ENCODE results near the gene RPL27. TPM values are rescaled to one million over a fixed set of nuclear protein-coding genes. Genes with fewer than 3 reads are reported as not detected.

Gene RPL27
- total and polyA plus RNA-seq, 2 experiments from 2014 or later: 958 to 971 TPM

DNA sequence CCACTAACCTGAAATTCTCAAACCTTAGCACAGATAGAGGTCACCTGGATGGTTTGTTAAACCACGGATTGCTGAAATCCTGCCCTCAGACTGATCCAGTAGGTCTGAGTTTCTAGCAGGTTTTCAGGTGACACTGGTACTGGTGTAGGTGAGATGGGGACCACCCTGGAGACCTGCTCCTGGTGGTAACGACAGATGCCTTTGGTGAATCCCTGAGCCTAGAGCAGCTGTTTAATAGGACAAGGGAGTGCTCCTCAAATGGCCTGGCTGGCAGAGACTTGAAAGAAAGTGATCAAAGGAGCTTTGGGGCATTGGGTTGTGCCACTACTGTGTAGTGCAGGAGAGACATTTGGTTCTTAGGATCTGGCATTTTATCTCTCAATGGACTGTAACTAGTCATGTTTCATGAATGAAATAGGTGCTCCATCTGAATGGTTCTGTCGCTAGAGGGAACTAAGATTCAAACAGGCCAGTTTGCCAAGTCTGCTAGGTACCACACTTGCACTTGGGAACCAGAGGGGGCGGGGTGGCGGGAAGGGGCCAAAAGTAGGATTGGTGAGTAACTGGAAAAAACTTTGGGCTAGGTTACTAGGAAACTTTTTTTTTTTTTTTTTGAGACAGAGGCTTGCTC is 5.4 kb downstream of the RPL27 start:
- H3K27ac ChIP-seq: peak overlapping the region; percentile 64
- H3K4me3 ChIP-seq: no peak overlapping the region
- peaks cover 30% of the 10 kb centered on the region for H3K36me3 ChIP-seq
- TF ChIP-seq, protein P1, sequence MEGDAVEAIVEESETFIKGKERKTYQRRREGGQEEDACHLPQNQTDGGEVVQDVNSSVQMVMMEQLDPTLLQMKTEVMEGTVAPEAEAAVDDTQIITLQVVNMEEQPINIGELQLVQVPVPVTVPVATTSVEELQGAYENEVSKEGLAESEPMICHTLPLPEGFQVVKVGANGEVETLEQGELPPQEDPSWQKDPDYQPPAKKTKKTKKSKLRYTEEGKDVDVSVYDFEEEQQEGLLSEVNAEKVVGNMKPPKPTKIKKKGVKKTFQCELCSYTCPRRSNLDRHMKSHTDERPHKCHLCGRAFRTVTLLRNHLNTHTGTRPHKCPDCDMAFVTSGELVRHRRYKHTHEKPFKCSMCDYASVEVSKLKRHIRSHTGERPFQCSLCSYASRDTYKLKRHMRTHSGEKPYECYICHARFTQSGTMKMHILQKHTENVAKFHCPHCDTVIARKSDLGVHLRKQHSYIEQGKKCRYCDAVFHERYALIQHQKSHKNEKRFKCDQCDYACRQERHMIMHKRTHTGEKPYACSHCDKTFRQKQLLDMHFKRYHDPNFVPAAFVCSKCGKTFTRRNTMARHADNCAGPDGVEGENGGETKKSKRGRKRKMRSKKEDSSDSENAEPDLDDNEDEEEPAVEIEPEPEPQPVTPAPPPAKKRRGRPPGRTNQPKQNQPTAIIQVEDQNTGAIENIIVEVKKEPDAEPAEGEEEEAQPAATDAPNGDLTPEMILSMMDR (IDR thresholded peaks at IDR 0.05; ENCODE audit: low read depth, low read length): no peak
- H3K4me1 ChIP-seq (ENCODE audit: low read depth): peaks cover 8% of the 10 kb centered on the region
- H3K27me3 ChIP-seq: no peaks in the 10 kb centered on the region
- no peaks in the 10 kb centered on the region for H3K9me3 ChIP-seq (ENCODE audit: low read depth)
- peak in 1 of 2 donors; percentile 52 for DNase-seq (ENCODE audit: low read depth in 1 of 2, low spot score in 1 of 2)

DNA sequence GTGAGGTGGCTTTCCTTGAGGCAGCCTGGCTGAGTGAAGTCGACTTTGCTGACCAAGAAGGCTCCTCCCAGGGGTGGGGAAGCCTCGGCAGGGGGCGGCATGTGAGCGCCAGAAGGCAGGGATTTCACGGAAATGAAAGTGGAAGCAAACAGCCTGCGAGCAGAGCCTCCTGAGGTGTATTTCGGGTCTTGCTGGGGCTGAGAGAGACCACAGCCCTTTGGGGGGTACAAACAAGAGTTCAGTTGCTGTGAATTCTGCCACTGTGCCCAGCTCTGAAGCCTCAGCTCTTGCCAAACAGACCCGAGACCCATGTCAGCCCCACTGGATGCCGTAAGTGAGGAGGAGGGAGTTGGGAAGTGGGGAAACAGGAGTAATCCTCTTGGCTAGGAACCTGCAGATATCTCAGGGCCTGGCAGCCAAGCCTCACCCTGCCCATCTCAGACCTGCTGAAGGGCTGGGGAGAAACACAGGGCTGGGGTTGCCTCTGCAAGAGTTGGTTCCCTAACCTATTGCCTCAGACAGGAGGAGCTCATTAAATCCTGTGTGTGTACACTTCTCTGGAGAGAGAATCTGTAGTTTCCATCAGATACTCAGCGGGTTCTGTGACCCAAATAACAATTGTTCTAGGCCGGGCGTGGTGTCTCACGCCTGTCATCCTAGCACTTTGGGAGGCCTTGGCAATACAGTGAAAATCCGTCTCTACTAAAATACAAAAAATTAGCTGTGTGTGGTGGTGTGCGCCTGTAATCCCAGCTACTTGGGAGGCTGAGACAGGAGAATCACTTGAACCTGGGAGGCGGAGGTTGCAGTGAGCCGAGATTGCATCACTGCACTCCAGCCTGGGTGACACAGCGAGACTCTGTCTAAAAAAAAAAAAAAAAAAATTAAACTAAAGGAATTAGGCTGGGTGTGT is 8.7 kb downstream of the RPL27 start, which contains the start of gene IFI35:
IFI35 (plus strand) TSS at position 146 of the 913 bp plus-strand sequence; CDS start at position 310, 164 bp downstream.
- H3K4me1 ChIP-seq (ENCODE audit: low read depth): peaks cover 4% of the 10 kb centered on the region
- peak within 1 kb of the TSS; percentile 21 for H3K4me3 ChIP-seq
- TF ChIP-seq, protein P1 (IDR thresholded peaks at IDR 0.05; ENCODE audit: low read depth, low read length): peak; percentile 38
- peak within 1 kb of the TSS; percentile 74 for H3K27ac ChIP-seq
- no peaks in the 10 kb centered on the region for H3K27me3 ChIP-seq
- H3K9me3 ChIP-seq (ENCODE audit: low read depth): no peaks in the 10 kb centered on the region
- H3K36me3 ChIP-seq: peaks cover 12% of the 10 kb centered on the region
- DNase-seq (ENCODE audit: low read depth in 1 of 2, low spot score in 1 of 2): peak; percentile 72 to 90

DNA sequence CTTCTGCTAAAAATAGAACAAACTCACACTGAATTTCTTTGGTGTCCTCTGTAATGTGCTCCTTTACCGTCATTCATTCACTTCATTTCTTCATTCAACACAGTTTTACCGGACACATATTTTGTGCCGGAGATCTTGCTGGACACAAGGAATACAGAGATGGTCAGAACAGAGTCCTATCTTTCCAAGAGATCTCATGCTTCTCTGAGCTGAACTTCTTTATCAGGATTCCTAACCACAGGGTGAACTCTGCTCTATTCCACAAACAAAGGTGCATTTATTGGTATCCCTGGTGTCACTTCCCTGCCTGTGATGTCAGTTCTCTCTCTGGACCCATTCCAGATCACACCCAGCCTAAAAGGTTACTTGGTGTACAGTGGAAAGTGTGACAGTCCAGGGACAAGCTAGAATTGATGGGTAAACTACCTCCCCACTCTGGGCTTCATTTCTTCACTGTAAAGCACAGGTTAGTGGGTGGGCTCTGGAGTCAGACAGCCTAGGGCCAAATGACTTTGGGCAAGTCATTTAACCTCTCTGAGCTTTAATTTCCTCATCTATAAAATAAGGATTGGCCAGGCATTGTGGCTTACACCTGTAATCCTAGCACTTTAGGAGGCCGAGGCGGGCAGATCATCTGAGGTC is 12.6 kb downstream of the RPL27 start:
- Histone ChIP-seq H3K27ac (no peak overlapping the region), H3K4me1 (ENCODE audit: low read depth) (peaks cover 22% of the 10 kb centered on the region), H3K4me3 (no peak overlapping the region), H3K36me3 (no peaks in the 10 kb centered on the region), H3K27me3 (no peaks in the 10 kb centered on the region), H3K9me3 (ENCODE audit: low read depth) (no peaks in the 10 kb centered on the region)
- no peak for DNase-seq (ENCODE audit: low read depth in 1 of 2, low spot score in 1 of 2)
- TF ChIP-seq, protein P1 (IDR thresholded peaks at IDR 0.05; ENCODE audit: low read depth, low read length): no peak

- DNase-seq (ENCODE audit: low read depth in 1 of 2, low spot score in 1 of 2): peak in 1 of 2 donors; percentile 30
- TF ChIP-seq, protein P1 (IDR thresholded peaks at IDR 0.05; ENCODE audit: low read depth, low read length): no peak
- H3K9me3 ChIP-seq (ENCODE audit: low read depth): no peaks in the 10 kb centered on the region
- peak overlapping the region; percentile 41 for H3K27ac ChIP-seq
- H3K27me3 ChIP-seq: no peaks in the 10 kb centered on the region
- peaks cover 22% of the 10 kb centered on the region for H3K4me1 ChIP-seq (ENCODE audit: low read depth)
- no peak overlapping the region for H3K4me3 ChIP-seq
- H3K36me3 ChIP-seq: no peaks in the 10 kb centered on the region
These were observed 13.7 kb downstream of the RPL27 start for GRCh38 chr17:43011728-43012472.

DNA sequence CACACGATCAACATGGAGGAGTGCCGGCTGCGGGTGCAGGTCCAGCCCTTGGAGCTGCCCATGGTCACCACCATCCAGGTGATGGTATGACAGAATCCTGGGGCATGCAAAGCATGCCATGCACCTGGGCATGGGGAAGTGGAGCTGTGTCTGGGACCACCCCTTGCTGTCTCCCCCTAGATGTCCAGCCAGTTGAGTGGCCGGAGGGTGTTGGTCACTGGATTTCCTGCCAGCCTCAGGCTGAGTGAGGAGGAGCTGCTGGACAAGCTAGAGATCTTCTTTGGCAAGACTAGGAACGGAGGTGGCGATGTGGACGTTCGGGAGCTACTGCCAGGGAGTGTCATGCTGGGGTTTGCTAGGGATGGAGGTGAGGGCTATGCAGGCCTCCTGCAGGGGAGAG is 15.1 kb downstream of the RPL27 start:
- Histone ChIP-seq H3K4me1 (ENCODE audit: low read depth) (peaks cover 29% of the 10 kb centered on the region), H3K9me3 (ENCODE audit: low read depth) (no peaks in the 10 kb centered on the region), H3K36me3 (no peaks in the 10 kb centered on the region), H3K4me3 (no peak overlapping the region), H3K27me3 (no peaks in the 10 kb centered on the region), H3K27ac (peak overlapping the region; percentile 81)
- DNase-seq (ENCODE audit: low read depth in 1 of 2, low spot score in 1 of 2): no peak
- TF ChIP-seq, protein P1 (IDR thresholded peaks at IDR 0.05; ENCODE audit: low read depth, low read length): no peak
